Gastroesophageal sphincter (tissue), 3 donors: ENCODE results near the gene PTBP3.

ENCODE experiments used
- CTCF ChIP-seq, 4 experiments: fragments of 200-600 bp in 2 of 4; fragments of 450-650 bp in 2 of 4; sonication (generic) in 1 of 4; IDR thresholded peaks; one replicate each; pipeline ENCODE4 v1.5.1; 2017 to 2019; ENCODE audit warnings: antibody characterized with exemption in 4 of 4, mild to moderate bottlenecking in 2 of 4, moderate library complexity in 2 of 4
- EP300 ChIP-seq: sonication (generic); formaldehyde crosslinking; IDR thresholded peaks from one replicate; pipeline ENCODE4 v1.6.1; 2017; ENCODE audit warnings: antibody characterized with exemption, mild to moderate bottlenecking

GRCh38 chr9:112278152-112278551 lies 55.3 kb downstream of the PTBP3 start:
- no peak for TF ChIP-seq CTCF (IDR thresholded peaks at IDR 0.05)
- TF ChIP-seq EP300 = no peak
